ENCODE measurements around the gene ADAMTS20.

GRCh38 chr12:43329375-43329774 lies 222.6 kb downstream of the ADAMTS20 start:
- TF ChIP-seq CTCF (IDR thresholded peaks at IDR 0.05) = no peak
- TF ChIP-seq POLR2AphosphoS5 (IDR thresholded peaks at IDR 0.05) = no peak
